ENCODE measurements around the gene ARIH2.

DNA sequence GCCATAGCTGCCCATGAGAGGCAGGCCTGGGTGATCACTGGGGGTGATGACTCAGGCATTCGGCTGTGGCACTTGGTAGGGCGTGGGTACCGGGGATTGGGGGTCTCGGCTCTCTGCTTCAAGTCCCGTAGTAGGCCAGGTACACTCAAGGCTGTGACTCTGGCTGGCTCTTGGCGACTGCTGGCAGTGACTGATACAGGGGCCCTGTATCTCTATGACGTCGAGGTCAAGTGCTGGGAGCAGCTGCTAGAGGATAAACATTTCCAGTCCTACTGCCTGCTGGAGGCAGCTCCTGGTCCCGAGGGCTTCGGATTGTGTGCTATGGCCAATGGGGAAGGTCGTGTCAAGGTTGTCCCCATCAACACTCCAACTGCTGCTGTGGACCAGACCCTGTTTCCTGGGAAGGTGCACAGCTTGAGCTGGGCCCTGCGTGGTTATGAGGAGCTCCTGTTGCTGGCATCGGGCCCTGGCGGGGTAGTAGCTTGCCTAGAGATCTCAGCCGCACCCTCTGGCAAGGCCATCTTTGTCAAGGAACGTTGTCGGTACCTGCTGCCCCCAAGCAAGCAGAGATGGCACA is 93.9 kb downstream of the ARIH2 start:
- TF ChIP-seq POLR2AphosphoS5 (IDR thresholded peaks at IDR 0.05; ENCODE audit: low read depth, low read length) (no peak), SIN3A (IDR thresholded peaks at IDR 0.05; ENCODE audit: borderline replicate concordance, insufficient read depth, low read depth, low read length) (no peak), TCF7L2 (IDR thresholded peaks at IDR 0.05; ENCODE audit: low read depth, low read length) (no peak), REST (IDR thresholded peaks at IDR 0.05; ENCODE audit: insufficient read depth in 1 of 2, low read depth in 2 of 2, low read length in 1 of 2) (no peak)
- TF ChIP-seq, protein P1, sequence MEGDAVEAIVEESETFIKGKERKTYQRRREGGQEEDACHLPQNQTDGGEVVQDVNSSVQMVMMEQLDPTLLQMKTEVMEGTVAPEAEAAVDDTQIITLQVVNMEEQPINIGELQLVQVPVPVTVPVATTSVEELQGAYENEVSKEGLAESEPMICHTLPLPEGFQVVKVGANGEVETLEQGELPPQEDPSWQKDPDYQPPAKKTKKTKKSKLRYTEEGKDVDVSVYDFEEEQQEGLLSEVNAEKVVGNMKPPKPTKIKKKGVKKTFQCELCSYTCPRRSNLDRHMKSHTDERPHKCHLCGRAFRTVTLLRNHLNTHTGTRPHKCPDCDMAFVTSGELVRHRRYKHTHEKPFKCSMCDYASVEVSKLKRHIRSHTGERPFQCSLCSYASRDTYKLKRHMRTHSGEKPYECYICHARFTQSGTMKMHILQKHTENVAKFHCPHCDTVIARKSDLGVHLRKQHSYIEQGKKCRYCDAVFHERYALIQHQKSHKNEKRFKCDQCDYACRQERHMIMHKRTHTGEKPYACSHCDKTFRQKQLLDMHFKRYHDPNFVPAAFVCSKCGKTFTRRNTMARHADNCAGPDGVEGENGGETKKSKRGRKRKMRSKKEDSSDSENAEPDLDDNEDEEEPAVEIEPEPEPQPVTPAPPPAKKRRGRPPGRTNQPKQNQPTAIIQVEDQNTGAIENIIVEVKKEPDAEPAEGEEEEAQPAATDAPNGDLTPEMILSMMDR (IDR thresholded peaks at IDR 0.05): no peak
